Activated T-cell treated with anti-CD3 and anti-CD28 coated beads, Interleukin-2, amount 50 U/mL, for 72 hours (primary cell): ENCODE results near the gene PRR29. TPM values are rescaled to one million over a fixed set of nuclear protein-coding genes. Genes with fewer than 3 reads are reported as not detected.
"Not testable (repeated sequence)": the region's sequence is repeated elsewhere in the genome, so short reads cannot be mapped to it uniquely, and the experiment has no call there.

ENCODE experiments used
- ATAC-seq, 2 donors: fragments of 150-1000 bp; cut with Tn5 transposase; replicated peaks in 1 of 2; 2 replicates each; pipeline ENCODE4 v1.10.0; 2021; ENCODE audit warnings: moderate library complexity in 2 of 2, mild to moderate bottlenecking in 1 of 2
- DNase-seq, 2 donors: peaks; one replicate each; pipeline ENCODE4 v3.0.0; 2021 to 2022; ENCODE audit warnings: mixed read lengths in 1 of 2
- H3K27ac Mint-ChIP-seq: one replicate; pipeline ENCODE4 v1.8.0; 2022; ENCODE audit warnings: mild to moderate bottlenecking, moderate library complexity, mixed read lengths
- H3K27me3 Mint-ChIP-seq: one replicate; pipeline ENCODE4 v1.8.0; 2022; ENCODE audit warnings: low read depth, mixed read lengths
- H3K36me3 Mint-ChIP-seq, 2 donors: one replicate each; pipeline ENCODE4 v1.8.0; 2022; ENCODE audit warnings: mixed read lengths in 2 of 2, mild to moderate bottlenecking in 1 of 2; ENCODE audit not compliant: insufficient read depth in 2 of 2
- H3K4me1 Mint-ChIP-seq: one replicate; pipeline ENCODE4 v1.8.0; 2022; ENCODE audit warnings: low read depth, mixed read lengths
- H3K4me3 Mint-ChIP-seq, 2 donors: one replicate each; pipeline ENCODE4 v1.8.0; 2022; ENCODE audit warnings: mild to moderate bottlenecking in 2 of 2, mixed read lengths in 2 of 2, moderate library complexity in 2 of 2
- H3K9me3 Mint-ChIP-seq, 2 donors: one replicate each; pipeline ENCODE4 v1.8.0; 2022; ENCODE audit warnings: mixed read lengths in 2 of 2
- total RNA-seq, 2 donors: library from RNA; stranded (reverse); gene quantifications; one replicate each; pipeline ENCODE4 v1.2.3, GENCODE V29; 2022

PRR29 gene
- total RNA-seq, 2 donors from 2014 or later, result 0.96 to 1.1 TPM

DNA sequence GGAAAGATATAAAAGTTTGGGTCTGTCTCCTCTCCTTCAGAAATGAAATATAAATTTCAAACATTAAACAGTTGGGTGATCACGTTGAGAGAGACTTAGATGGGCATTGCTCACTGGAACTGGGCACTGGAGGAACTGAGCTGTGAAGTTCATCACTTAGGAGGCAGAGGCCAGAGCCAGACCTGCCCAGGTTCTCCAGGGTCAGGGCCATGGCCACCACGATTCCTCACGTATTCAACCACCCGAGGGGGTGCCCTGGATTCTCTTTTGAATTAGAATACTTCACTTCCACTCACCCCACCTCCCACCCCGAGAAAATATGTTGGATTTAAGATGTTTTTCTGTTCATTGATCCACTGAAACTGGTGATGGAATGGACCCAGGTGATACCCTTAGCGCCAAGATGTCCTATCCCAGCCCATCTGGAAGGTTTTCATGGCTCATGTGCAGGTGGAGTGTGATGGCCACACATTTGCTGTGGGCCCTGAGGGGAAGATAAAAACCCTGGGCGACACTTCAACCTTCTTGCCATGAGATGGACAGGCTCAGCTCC, 6.1 kb downstream of the PRR29 start:
- Mint-ChIP-seq H3K36me3 (peaks cover 1 to 2% of the 10 kb centered on the region in 2 donors), H3K4me3 (no peak overlapping the region), H3K4me1 (peaks cover 20% of the 10 kb centered on the region), H3K27ac (peak overlapping the region; percentile 33), H3K9me3 (no peaks in the 10 kb centered on the region), H3K27me3 (no peaks in the 10 kb centered on the region)
- DNase-seq, result no peak
- ATAC-seq, result no peak

DNA sequence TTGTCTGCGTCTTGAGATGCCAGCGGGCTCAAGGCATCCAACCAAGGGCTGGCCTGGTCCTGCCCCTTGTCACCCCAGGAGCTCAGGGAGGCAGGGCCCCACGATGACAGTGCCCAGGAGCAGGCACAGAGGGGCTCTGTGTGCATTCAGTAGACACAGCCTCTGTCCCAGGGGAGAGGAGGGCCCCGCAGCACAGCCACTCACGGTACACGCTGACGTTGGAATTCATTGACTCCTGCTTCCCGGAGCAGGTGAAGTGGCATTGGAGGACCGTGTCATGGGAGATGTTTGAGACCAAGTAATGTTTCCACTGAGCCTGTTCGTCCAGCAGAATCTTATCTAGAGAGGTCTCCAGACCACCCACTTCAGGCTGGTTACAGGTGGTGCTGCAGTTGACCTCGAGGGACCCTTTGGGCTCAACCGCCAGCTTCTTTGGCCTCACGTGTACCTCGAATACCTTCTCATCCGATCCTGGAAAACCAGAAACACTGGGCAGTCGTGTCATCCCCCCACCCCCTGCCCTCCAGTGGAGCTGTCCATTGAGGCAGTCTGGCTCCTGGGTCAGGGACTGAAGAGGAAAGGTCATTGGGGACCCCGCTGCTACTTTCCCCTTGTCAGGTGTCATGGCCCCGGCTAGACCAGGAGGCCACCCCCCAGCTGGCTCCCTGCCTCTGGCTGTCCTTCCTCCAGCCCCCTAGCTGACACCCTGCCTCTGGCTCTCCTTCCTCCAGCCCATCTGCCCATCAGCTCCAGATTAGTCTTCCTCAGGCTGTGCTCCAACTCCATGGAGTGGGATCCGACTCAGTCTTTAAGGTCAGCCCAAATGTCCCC, 7.0 kb downstream of the PRR29 start:
- Mint-ChIP-seq H3K9me3 (no peaks in the 10 kb centered on the region), H3K27me3 (no peaks in the 10 kb centered on the region), H3K36me3 (peaks cover 1 to 2% of the 10 kb centered on the region in 2 donors), H3K4me1 (peaks cover 23% of the 10 kb centered on the region), H3K27ac (no peak overlapping the region), H3K4me3 (no peak overlapping the region)
- DNase-seq (no peak), ATAC-seq (no peak)

- H3K9me3 Mint-ChIP-seq, result no peaks in the 10 kb centered on the region
- H3K36me3 Mint-ChIP-seq, result peaks cover 2% of the 10 kb centered on the region in 2 donors
- no peak for DNase-seq
- H3K4me3 Mint-ChIP-seq, result no peak overlapping the region
- peaks cover 26% of the 10 kb centered on the region for H3K4me1 Mint-ChIP-seq
- H3K27me3 Mint-ChIP-seq, result no peaks in the 10 kb centered on the region
- H3K27ac Mint-ChIP-seq, result no peak overlapping the region
- ATAC-seq, result no peak
Measured at GRCh38 chr17:64005734-64006167, 7.6 kb downstream of the PRR29 start.

DNA sequence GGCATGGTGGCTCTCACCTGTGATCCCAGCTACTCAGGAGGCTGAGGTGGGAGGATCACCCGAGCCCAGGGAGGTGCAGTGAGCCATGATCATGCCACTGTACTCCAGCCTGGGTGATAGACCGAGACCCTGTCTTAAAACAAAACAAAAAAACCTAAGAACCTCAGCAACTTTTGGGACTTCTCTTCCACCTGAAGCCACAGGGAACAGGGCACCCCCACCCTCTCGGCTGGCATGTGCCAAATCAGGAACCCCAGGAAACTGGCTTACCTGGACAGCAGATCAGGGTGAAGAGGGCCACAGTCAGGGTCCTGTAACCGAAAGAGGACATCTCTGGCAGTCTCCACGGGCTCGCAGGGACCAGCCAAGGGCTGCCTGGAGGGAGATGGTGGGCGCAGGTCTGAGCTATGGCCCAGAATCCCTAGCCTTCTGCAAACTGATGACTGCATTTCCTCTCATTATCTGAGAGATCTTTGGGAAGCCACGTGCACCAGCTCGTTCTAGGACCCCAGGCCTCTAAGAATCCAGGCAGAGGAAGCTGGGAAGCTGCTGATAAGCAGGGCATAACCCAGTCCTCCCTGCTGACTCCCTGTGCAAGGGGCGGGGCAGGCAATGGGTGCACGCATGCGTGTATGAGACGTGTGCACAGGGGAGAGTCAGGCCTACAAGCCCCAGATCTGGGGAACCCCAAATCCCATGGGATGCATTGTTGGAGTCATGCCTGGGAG, 8.4 kb downstream of the PRR29 start:
- DNase-seq (no peak), ATAC-seq (no peak)
- H3K27me3 Mint-ChIP-seq, result no peaks in the 10 kb centered on the region
- H3K4me1 Mint-ChIP-seq, result peaks cover 34% of the 10 kb centered on the region
- H3K27ac Mint-ChIP-seq, result no peak overlapping the region
- H3K4me3 Mint-ChIP-seq, result no peak overlapping the region
- no peaks in the 10 kb centered on the region for H3K9me3 Mint-ChIP-seq
- peaks cover 3 to 4% of the 10 kb centered on the region in 2 donors for H3K36me3 Mint-ChIP-seq

DNA sequence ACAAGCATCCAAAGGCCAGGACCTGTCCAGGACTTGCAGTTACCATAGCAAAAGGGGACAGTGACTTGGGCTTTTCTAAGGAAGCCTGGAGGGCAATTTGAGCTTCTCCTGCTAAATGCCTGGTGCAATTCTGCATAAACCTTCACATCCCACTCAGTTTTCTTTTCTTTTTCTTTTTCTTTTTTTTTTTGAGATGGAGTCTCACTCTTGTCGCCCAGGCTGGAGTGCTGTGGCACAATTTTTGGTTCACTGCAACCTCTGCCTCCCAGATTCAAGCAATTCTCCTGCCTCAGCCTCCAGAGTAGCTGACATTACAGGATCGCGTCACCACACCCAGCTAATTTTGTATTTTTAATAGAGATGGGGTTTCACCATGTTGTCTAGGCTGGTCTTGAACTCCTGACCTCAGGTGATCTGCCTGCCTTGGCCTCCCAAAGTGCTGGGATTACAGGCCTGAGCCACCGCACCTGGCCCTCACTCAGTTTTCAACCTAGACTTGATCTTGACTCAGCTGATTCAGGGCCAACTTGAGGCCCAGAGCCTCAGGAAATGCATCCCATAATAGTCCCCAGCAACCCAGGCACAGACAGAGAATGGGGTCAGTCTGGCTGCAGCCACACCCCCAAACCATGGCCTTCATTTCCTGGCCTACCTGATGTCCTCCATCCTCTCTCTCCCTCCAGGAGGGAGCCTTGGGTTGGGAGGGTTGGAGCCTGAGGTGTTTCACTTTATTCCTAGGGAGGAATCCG, 9.1 kb downstream of the PRR29 start:
- DNase-seq, H3K9me3 Mint-ChIP-seq, H3K27me3 Mint-ChIP-seq, H3K4me3 Mint-ChIP-seq, ATAC-seq, H3K36me3 Mint-ChIP-seq: not testable (repeated sequence)
- peaks cover 39% of the 10 kb centered on the region for H3K4me1 Mint-ChIP-seq
- peak overlapping the region; percentile 54 for H3K27ac Mint-ChIP-seq

DNA sequence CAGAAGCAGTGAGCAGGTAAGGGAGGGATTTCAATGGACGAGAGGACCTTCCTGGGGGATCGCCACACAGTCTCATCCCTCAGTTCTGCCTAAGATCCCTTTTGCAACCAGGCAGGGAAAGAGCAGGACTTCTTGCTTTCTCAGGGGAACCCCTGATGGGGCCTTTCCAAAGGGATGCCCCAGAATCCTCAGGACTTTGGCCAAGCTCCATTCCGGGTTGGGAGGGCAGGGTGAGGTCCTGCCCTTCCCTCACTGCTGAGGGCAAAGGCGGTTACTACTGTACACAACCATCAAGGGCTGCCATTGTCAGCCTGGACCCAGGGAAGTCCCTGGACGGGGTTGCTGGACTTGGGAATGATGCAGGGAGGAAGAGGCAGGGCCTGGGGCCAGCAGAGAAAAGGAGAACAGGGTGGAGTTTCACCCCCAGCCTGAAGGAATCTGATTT, 9.7 kb downstream of the PRR29 start:
- peaks cover 4 to 10% of the 10 kb centered on the region in 2 donors for H3K36me3 Mint-ChIP-seq
- H3K4me3 Mint-ChIP-seq, result no peak overlapping the region
- no peaks in the 10 kb centered on the region for H3K27me3 Mint-ChIP-seq
- DNase-seq (no peak), ATAC-seq (no peak)
- H3K4me1 Mint-ChIP-seq, result peaks cover 39% of the 10 kb centered on the region
- no peaks in the 10 kb centered on the region for H3K9me3 Mint-ChIP-seq
- no peak overlapping the region for H3K27ac Mint-ChIP-seq

DNA sequence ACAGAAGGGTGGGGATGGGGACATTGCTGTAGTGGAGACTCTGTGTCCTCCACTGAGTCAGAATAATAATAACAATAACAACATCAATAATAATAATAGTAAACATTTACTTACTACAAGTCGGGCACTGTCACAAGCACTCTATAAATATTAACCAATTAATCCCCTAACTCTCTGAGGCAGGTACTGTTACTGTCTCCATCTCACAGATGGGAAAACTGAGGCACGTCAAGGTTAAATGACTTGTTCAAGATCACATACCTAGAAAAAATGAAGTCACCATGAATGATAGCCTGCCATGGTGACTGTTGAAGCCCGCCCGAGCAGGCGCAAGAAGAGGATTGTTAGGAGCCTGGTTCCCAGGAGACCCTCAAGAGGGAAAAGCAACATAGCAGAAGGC, 10.2 kb downstream of the PRR29 start:
- H3K4me3 Mint-ChIP-seq, result no peak overlapping the region
- H3K27me3 Mint-ChIP-seq, result no peaks in the 10 kb centered on the region
- no peak overlapping the region for H3K27ac Mint-ChIP-seq
- H3K36me3 Mint-ChIP-seq, result peaks cover 4 to 10% of the 10 kb centered on the region in 2 donors
- no peak for ATAC-seq
- DNase-seq, result no peak
- H3K4me1 Mint-ChIP-seq, result peaks cover 44% of the 10 kb centered on the region
- H3K9me3 Mint-ChIP-seq, result no peaks in the 10 kb centered on the region

DNA sequence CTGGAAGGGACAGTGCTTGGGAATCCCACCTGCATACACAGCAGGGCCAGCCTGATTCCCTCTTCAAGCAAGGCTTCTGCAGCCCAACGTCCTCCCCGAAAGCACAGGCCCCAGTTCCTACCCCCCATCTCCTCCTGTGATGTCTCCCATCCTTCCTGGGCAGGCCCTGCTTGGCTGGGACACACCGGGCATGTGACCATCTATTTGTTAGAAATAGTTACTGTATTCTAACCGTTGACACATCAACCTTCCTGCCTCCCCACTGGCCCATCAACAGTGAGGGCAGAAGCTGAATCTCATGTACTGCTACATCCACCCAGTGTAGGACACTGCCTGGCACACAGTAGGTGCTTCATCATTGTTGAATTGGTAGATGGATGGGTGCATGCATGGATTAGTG, 10.7 kb downstream of the PRR29 start:
- no peaks in the 10 kb centered on the region for H3K27me3 Mint-ChIP-seq
- H3K4me3 Mint-ChIP-seq, result no peak overlapping the region
- H3K9me3 Mint-ChIP-seq, result no peaks in the 10 kb centered on the region
- DNase-seq (no peak), ATAC-seq (no peak)
- peaks cover 49% of the 10 kb centered on the region for H3K4me1 Mint-ChIP-seq
- H3K27ac Mint-ChIP-seq, result peak overlapping the region; percentile 43
- H3K36me3 Mint-ChIP-seq, result peaks cover 3 to 10% of the 10 kb centered on the region in 2 donors

- no peak for ATAC-seq
- H3K4me3 Mint-ChIP-seq, result no peak overlapping the region
Measured at GRCh38 chr17:64009571-64010402, 11.6 kb downstream of the PRR29 start.

GRCh38 chr17:64015447-64015846, 17.3 kb downstream of the PRR29 start:
- H3K4me1 Mint-ChIP-seq, result peaks cover 71% of the 10 kb centered on the region
- DNase-seq, result no peak
- peak overlapping the region; percentile 99 for H3K27ac Mint-ChIP-seq
- H3K9me3 Mint-ChIP-seq, result no peaks in the 10 kb centered on the region
- peaks cover 3 to 11% of the 10 kb centered on the region in 2 donors for H3K36me3 Mint-ChIP-seq
- H3K27me3 Mint-ChIP-seq, result no peaks in the 10 kb centered on the region
- ATAC-seq, result no peak
- H3K4me3 Mint-ChIP-seq, result peak overlapping the region; percentile 83 to 89

More at GRCh38 chr17:64009571-64010402, 11.6 kb downstream of the PRR29 start:
- DNase-seq, result no peak
- H3K4me1 Mint-ChIP-seq, result peaks cover 58% of the 10 kb centered on the region
- H3K27ac Mint-ChIP-seq, result peak overlapping the region; percentile 81
- H3K9me3 Mint-ChIP-seq, result no peaks in the 10 kb centered on the region
- peaks cover 3 to 10% of the 10 kb centered on the region in 2 donors for H3K36me3 Mint-ChIP-seq
- no peaks in the 10 kb centered on the region for H3K27me3 Mint-ChIP-seq

DNA sequence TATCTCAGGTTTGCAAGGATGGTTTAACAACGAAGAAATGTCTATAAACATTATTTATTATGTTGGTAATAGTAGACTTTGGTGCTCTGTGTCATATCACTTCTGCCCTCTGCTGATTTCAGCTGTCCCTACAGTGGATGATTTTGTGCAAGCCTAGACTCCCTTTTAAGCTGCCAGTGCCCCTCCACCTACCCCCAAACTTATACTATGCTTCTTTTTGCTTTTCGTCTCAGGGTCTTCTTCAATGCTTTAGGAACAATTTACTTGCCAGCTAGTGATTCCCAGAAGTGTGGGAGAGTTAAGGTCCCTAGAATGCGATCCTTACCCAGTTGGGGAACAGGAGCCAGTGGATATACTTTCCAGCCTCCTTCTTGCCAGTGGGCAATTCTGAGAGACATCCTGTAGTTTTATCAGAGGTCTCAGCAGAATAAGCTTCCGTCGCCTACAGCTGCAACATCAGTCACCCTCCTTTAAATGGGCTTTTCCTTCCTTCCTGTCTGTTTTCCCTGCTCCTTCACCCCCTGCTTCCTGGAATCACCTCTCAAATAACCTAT, 18.2 kb downstream of the PRR29 start:
- Mint-ChIP-seq H3K27ac (peak overlapping the region; percentile 99), H3K36me3 (peaks cover under 1 to 9% of the 10 kb centered on the region in 2 donors)

GRCh38 chr17:64016974-64017373, 18.8 kb downstream of the PRR29 start:
- Mint-ChIP-seq H3K36me3 (peaks cover 0 to 5% of the 10 kb centered on the region in 2 donors), H3K27ac (peak overlapping the region; percentile 99), H3K9me3 (no peaks in the 10 kb centered on the region), H3K4me1 (peaks cover 71% of the 10 kb centered on the region), H3K27me3 (no peaks in the 10 kb centered on the region), H3K4me3 (peak overlapping the region; percentile 83 to 89)
- ATAC-seq (no peak), DNase-seq (no peak)

More for the DNA sequence above, 18.2 kb downstream of the PRR29 start:
- ATAC-seq (no peak), DNase-seq (no peak)
- Mint-ChIP-seq H3K4me3 (peak overlapping the region; percentile 83 to 89), H3K9me3 (no peaks in the 10 kb centered on the region), H3K4me1 (peaks cover 71% of the 10 kb centered on the region), H3K27me3 (no peaks in the 10 kb centered on the region)
